B cell (primary cell): ENCODE measurements around the gene GPC3. TPM values are rescaled to one million over a fixed set of nuclear protein-coding genes. Genes with fewer than 3 reads are reported as not detected.

ENCODE experiments used
- ATAC-seq: fragments of 200-7000 bp; cut with Tn5 transposase; one replicate; pipeline ENCODE4 v1.10.0; 2021; ENCODE audit warnings: low read depth, mild to moderate bottlenecking, moderate number of reproducible peaks, moderate library complexity
- CTCF ChIA-PET: fragments of 350-600 bp; sonication (Branson Sonifier 250); formaldehyde crosslinking; loops from one replicate; lab custom pipeline; 2021; ENCODE audit warnings: antibody characterized with exemption, inconsistent platforms; lab: Charles Lee
- POLR2A ChIA-PET: fragments of 350-600 bp; sonication (Branson Sonifier 250); formaldehyde crosslinking; loops from one replicate; lab custom pipeline; 2021; ENCODE audit warnings: antibody characterized with exemption; lab: Charles Lee
- DNase-seq: peaks from one replicate; pipeline ENCODE4 v3.0.0; 2013
- H2AFZ ChIP-seq: 2 replicates; pipeline ENCODE4 v1.6.1; 2012; ENCODE audit warnings: mild to moderate bottlenecking, low read depth, low read length; ENCODE audit not compliant: insufficient read depth, poor library complexity, severe bottlenecking
- H3K27ac ChIP-seq, 2 donors: 1 replicate in 1 of 2; 2 replicates in 1 of 2; pipeline ENCODE4 v1.5.1; 2012 to 2013; ENCODE audit warnings: low read length in 2 of 2, mild to moderate bottlenecking in 2 of 2, moderate library complexity in 1 of 2
- H3K27me3 ChIP-seq, 4 experiments: fragments of 200-600 bp in 1 of 4; sonication (generic) in 1 of 4; replicated peaks in 1 of 4; 1 replicate in 2 of 4; 2 replicates in 2 of 4; pipeline versions ENCODE4 v1.6.1 to v1.7.0; 2013 to 2016; ENCODE audit warnings: low read length in 3 of 4, mild to moderate bottlenecking in 2 of 4, mixed read lengths in 1 of 4, moderate library complexity in 1 of 4; ENCODE audit not compliant: insufficient read depth in 4 of 4, control insufficient read depth in 3 of 4; ENCODE audit errors: control extremely low read depth in 1 of 4
- H3K36me3 ChIP-seq, 2 experiments: replicated peaks in 1 of 2; 1 replicate in 1 of 2; 2 replicates in 1 of 2; pipeline versions ENCODE4 v1.6.1 to v1.7.1; 2013; ENCODE audit warnings: low read length in 1 of 2; ENCODE audit not compliant: insufficient read depth in 2 of 2, control insufficient read depth in 1 of 2; ENCODE audit errors: control extremely low read depth in 1 of 2, extremely low read depth in 1 of 2
- H3K4me1 ChIP-seq, 2 donors: fragments of 200-600 bp in 1 of 2; sonication (generic) in 1 of 2; 1 replicate in 1 of 2; 2 replicates in 1 of 2; pipeline versions ENCODE4 v1.5.1 to v1.6.1; 2013 to 2017; ENCODE audit warnings: low read length in 2 of 2; ENCODE audit not compliant: control insufficient read depth in 2 of 2, insufficient read depth in 2 of 2
- H3K4me2 ChIP-seq: replicated peaks from 2 replicates; pipeline ENCODE3; 2012; ENCODE audit warnings: mild to moderate bottlenecking, low read depth, low read length; ENCODE audit not compliant: poor library complexity, severe bottlenecking
- H3K4me3 ChIP-seq, 5 experiments: fragments of 200-600 bp in 1 of 5; sonication (generic) in 1 of 5; 1 replicate in 3 of 5; 2 replicates in 2 of 5; pipeline versions ENCODE4 v1.5.1 to v1.7.0; 2011 to 2016; ENCODE audit warnings: low read length in 4 of 5, mild to moderate bottlenecking in 4 of 5, low read depth in 2 of 5, control low read depth in 1 of 5, moderate library complexity in 1 of 5; ENCODE audit not compliant: insufficient read depth in 1 of 5; ENCODE audit errors: control extremely low read depth in 1 of 5, extremely low read depth in 1 of 5
- H3K79me2 ChIP-seq: fragments of 200-600 bp; sonication (generic); one replicate; pipeline ENCODE4 v1.6.0; 2016; ENCODE audit warnings: low read length; ENCODE audit not compliant: control insufficient read depth, insufficient read depth
- H3K9ac ChIP-seq: fragments of 200-600 bp; sonication (generic); 2 replicates; pipeline ENCODE4 v1.6.1; 2017; ENCODE audit warnings: mild to moderate bottlenecking, low read length, moderate library complexity
- H3K9me3 ChIP-seq, 3 donors: one replicate each; pipeline versions ENCODE4 v1.6.1 to v1.7.1; 2013; ENCODE audit warnings: low read length in 2 of 3; ENCODE audit not compliant: control insufficient read depth in 2 of 3, insufficient read depth in 1 of 3; ENCODE audit errors: control extremely low read depth in 1 of 3
- H4K20me1 ChIP-seq: 2 replicates; pipeline ENCODE4 v1.6.0; 2012; ENCODE audit warnings: mild to moderate bottlenecking, low read length; ENCODE audit not compliant: insufficient read depth, control insufficient read depth, poor library complexity, severe bottlenecking
- H3K27ac Mint-ChIP-seq: one replicate; pipeline ENCODE4 v1.8.0; 2021; ENCODE audit warnings: mixed read lengths
- H3K27me3 Mint-ChIP-seq: one replicate; pipeline ENCODE4 v1.8.0; 2021; ENCODE audit warnings: mixed read lengths
- H3K4me1 Mint-ChIP-seq: one replicate; pipeline ENCODE4 v1.8.0; 2021; ENCODE audit warnings: mixed read lengths
- H3K4me3 Mint-ChIP-seq: one replicate; pipeline ENCODE4 v1.8.0; 2021; ENCODE audit warnings: mixed read lengths
- H3K9me3 Mint-ChIP-seq: one replicate; pipeline ENCODE4 v1.8.0; 2022; ENCODE audit warnings: mixed read lengths; ENCODE audit not compliant: insufficient read depth
- CTCF ChIP-seq: fragments of 200-600 bp; IDR thresholded peaks from one replicate; pipeline ENCODE4 v1.8.0; 2022; ENCODE audit warnings: antibody characterized with exemption, mild to moderate bottlenecking
- EZH2 ChIP-seq: IDR thresholded peaks from 2 replicates; pipeline ENCODE4 v1.6.1; 2012; ENCODE audit warnings: borderline replicate concordance, low read depth, mild to moderate bottlenecking, moderate library complexity, low read length; ENCODE audit not compliant: insufficient read depth, poor library complexity, severe bottlenecking
- WGBS: methylation state at CpG from one replicate; pipeline ENCODE4 v1.1.5; 2013; ENCODE audit warnings: missing lambda C conversion rate; ENCODE audit not compliant: insufficient coverage; 5-methylcytosine and 5-hydroxymethylcytosine counted together
- intact Hi-C: fragments of 100-400 bp; cut with micrococcal nuclease; formaldehyde crosslinking; loops from one replicate; pipeline ENCODE4 v1.10.0; 2022
- polyA plus RNA-seq: library from polyadenylated mRNA; depleted of rRNA; stranded (reverse); fragments of >200 nt; gene quantifications from 2 replicates; pipeline ENCODE4 v1.2.3, GENCODE V29; 2012
- total RNA-seq, 2 donors: library from RNA; stranded (reverse); fragments of 120-200 nt in 1 of 2; gene quantifications; 1 replicate in 1 of 2; 2 replicates in 1 of 2; pipeline versions ENCODE4 v1.2.3 to v1.2.4, GENCODE V29; 2013 to 2022

The GPC3 gene
- total and polyA plus RNA-seq, 2 donors (not counting 1 experiment from before 2014, with no cell fraction given): not detected

GRCh38 chrX:133563705-133564104 lies 421.7 kb downstream of the GPC3 start:
- Histone ChIP-seq H3K4me2 (no peak overlapping the region), H3K79me2 (no peaks in the 10 kb centered on the region), H3K27ac (no peak overlapping the region), H2AFZ (no peak overlapping the region), H3K9me3 (no peaks in the 10 kb centered on the region), H3K9ac (no peak overlapping the region), H4K20me1 (no peaks in the 10 kb centered on the region), H3K4me3 (no peak overlapping the region), H3K27me3 (no peaks in the 10 kb centered on the region), H3K4me1 (no peaks in the 10 kb centered on the region), H3K36me3 (no peaks in the 10 kb centered on the region)
- no peak overlapping the region for H3K27ac Mint-ChIP-seq
- DNase-seq: no peak
- no peak overlapping the region for H3K4me3 Mint-ChIP-seq
- peaks cover 5% of the 10 kb centered on the region for H3K27me3 Mint-ChIP-seq
- CTCF ChIA-PET: no interaction called here
- H3K9me3 Mint-ChIP-seq: no peaks in the 10 kb centered on the region
- TF ChIP-seq CTCF: no peak
- no peak for TF ChIP-seq EZH2
- no peaks in the 10 kb centered on the region for H3K4me1 Mint-ChIP-seq
- intact Hi-C loops: no loop called here
- ATAC-seq: no peak
- no CpG with 5 or more reads among the region's 2 CpGs for WGBS
- POLR2A ChIA-PET: no interaction called here

DNA sequence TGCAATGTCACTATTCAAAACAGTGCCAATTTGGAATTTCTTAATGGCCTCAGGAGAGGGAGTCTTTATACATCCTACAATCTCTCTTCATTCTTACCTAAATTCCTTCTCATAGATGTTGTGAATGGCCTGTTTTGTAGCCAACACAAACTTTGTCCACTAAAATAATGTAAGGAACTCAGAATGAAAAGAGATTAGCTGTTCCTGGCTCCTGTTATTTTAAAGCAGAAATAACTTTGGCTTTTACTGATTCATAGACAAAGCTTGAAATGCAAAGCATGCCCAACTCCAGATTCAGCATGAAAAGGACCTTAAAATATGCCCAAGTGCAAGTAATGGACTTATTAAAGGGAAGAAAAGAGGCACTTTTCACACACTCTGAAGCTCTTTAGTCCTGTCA lies 424.1 kb downstream of the GPC3 start:
- Mint-ChIP-seq H3K4me1 (no peaks in the 10 kb centered on the region), H3K4me3 (no peak overlapping the region), H3K27me3 (peaks cover 5% of the 10 kb centered on the region), H3K27ac (no peak overlapping the region), H3K9me3 (no peaks in the 10 kb centered on the region)
- Histone ChIP-seq H3K36me3 (no peaks in the 10 kb centered on the region), H3K9ac (no peak overlapping the region), H3K27ac (no peak overlapping the region), H3K27me3 (no peaks in the 10 kb centered on the region), H3K79me2 (no peaks in the 10 kb centered on the region), H3K4me3 (no peak overlapping the region), H3K4me1 (no peaks in the 10 kb centered on the region), H3K4me2 (no peak overlapping the region), H3K9me3 (no peaks in the 10 kb centered on the region), H4K20me1 (no peaks in the 10 kb centered on the region), H2AFZ (no peak overlapping the region)
- ChIA-PET POLR2A (no interaction called here), CTCF (no interaction called here)
- no peak for ATAC-seq
- DNase-seq: no peak
- no peak for TF ChIP-seq CTCF
- no peak for TF ChIP-seq EZH2
- intact Hi-C loops: no loop called here
